ENCODE measurements around the gene LIF.

The LIF gene

GRCh38 chr22:30262917-30263741 is 16.6 kb upstream of the LIF start:
- peak; percentile 57 for DNase-seq

- DNase-seq = no peak
These were observed 15.6 kb upstream of the LIF start for GRCh38 chr22:30262112-30262511.

GRCh38 chr22:30261134-30261533 is 14.6 kb upstream of the LIF start:
- no peak for DNase-seq

- DNase-seq = no peak
These were observed 14.1 kb upstream of the LIF start for GRCh38 chr22:30260682-30261081.

- DNase-seq = no peak
These were observed 13.7 kb upstream of the LIF start for GRCh38 chr22:30260276-30260675.

- no peak for DNase-seq
These were observed 7.8 kb upstream of the LIF start for GRCh38 chr22:30254314-30254713.

GRCh38 chr22:30253205-30253852 is 6.8 kb upstream of the LIF start:
- peak; percentile 75 for DNase-seq

- DNase-seq = no peak
These were observed 6.0 kb upstream of the LIF start for GRCh38 chr22:30252411-30253204.

- DNase-seq = peak; percentile 73
These were observed 5.2 kb upstream of the LIF start for GRCh38 chr22:30251711-30252110.

- peak; percentile 43 for DNase-seq
These were observed 4.2 kb upstream of the LIF start for GRCh38 chr22:30250661-30251267.

GRCh38 chr22:30250039-30250565 is 3.5 kb upstream of the LIF start:
- DNase-seq = no peak

- DNase-seq = no peak
These were observed 2.8 kb upstream of the LIF start for GRCh38 chr22:30249049-30250038.

- DNase-seq = no peak
These were observed 1.9 kb upstream of the LIF start for GRCh38 chr22:30248484-30248883.

GRCh38 chr22:30247974-30248373 is 1.4 kb upstream of the LIF start:
- DNase-seq = no peak

- DNase-seq = no peak
These were observed 1.0 kb upstream of the LIF start for GRCh38 chr22:30247561-30247960.

- peak; percentile 66 for DNase-seq
These were observed 336 bp upstream of the LIF start for GRCh38 chr22:30246814-30247376.

GRCh38 chr22:30245181-30245984 is 1.2 kb downstream of the LIF start:
- no peak for DNase-seq

- no peak for DNase-seq
These were observed 1.9 kb downstream of the LIF start for GRCh38 chr22:30244641-30245040.

- DNase-seq = no peak
These were observed 2.5 kb downstream of the LIF start for GRCh38 chr22:30244066-30244465.

GRCh38 chr22:30243661-30244060 is 2.9 kb downstream of the LIF start:
- DNase-seq = no peak
